ENCODE measurements around the gene DDR2.

DNA sequence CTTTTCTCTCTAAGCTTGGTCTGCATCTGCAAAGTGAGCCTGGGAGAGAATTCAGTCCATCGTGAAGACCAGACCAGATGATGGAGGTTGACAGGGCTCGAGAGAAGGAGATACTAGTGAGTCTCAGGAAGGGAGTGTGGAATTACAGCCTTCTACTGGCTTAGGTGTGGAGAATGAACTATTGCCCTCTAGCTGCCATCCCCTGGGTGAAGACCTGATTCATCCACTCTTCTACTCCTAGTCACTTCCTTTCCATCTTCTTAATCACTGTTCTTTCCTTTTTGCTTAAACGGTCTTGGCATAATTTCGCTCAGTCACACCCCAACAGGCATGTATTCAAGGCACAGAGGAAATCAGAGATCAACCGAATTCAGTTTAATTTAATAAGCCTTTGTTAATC, 124.3 kb downstream of the DDR2 start:
- TF ChIP-seq, protein P1, sequence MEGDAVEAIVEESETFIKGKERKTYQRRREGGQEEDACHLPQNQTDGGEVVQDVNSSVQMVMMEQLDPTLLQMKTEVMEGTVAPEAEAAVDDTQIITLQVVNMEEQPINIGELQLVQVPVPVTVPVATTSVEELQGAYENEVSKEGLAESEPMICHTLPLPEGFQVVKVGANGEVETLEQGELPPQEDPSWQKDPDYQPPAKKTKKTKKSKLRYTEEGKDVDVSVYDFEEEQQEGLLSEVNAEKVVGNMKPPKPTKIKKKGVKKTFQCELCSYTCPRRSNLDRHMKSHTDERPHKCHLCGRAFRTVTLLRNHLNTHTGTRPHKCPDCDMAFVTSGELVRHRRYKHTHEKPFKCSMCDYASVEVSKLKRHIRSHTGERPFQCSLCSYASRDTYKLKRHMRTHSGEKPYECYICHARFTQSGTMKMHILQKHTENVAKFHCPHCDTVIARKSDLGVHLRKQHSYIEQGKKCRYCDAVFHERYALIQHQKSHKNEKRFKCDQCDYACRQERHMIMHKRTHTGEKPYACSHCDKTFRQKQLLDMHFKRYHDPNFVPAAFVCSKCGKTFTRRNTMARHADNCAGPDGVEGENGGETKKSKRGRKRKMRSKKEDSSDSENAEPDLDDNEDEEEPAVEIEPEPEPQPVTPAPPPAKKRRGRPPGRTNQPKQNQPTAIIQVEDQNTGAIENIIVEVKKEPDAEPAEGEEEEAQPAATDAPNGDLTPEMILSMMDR (conservative IDR thresholded peaks at IDR 0.05; ENCODE audit: low read length), result no peak
- no peak for TF ChIP-seq EZH2phosphoT487 (IDR thresholded peaks at IDR 0.05; ENCODE audit: borderline replicate concordance, low read depth, low read length)

Data from OCI-LY7 (cell line).